ENCODE data around the gene HEBP1.

GRCh38 chr12:12974211-12974610, 25.9 kb downstream of the HEBP1 start:
- TF ChIP-seq PKNOX1 (IDR thresholded peaks at IDR 0.05) (no peak), FOXM1 (IDR thresholded peaks at IDR 0.05; ENCODE audit: borderline replicate concordance) (no peak), SP1 (IDR thresholded peaks at IDR 0.05) (no peak), HDGF (IDR thresholded peaks at IDR 0.05; ENCODE audit: borderline replicate concordance) (no peak), BHLHE40 (IDR thresholded peaks at IDR 0.05; ENCODE audit: borderline replicate concordance) (no peak), FOXK2 (IDR thresholded peaks at IDR 0.05) (no peak), FOXA1 (IDR thresholded peaks at IDR 0.05) (no peak)
